MM.1S (cell line): ENCODE results near the gene DENND1A.

Experiments used
- EZH2 ChIP-seq: fragments of 300-600 bp; sonication (generic); optimal IDR thresholded peaks from 2 replicates; pipeline ENCODE3; 2017; ENCODE audit warnings: low read depth, mild to moderate bottlenecking, antibody characterized with exemption, low read length, mixed read lengths
- TF ChIP-seq, protein P1 (sequence below): fragments of 300-600 bp; sonication (generic); IDR thresholded peaks from 2 replicates; pipeline ENCODE4 v1.5.1; 2016; ENCODE audit warnings: antibody characterized with exemption, low read length, mixed read lengths

DNA sequence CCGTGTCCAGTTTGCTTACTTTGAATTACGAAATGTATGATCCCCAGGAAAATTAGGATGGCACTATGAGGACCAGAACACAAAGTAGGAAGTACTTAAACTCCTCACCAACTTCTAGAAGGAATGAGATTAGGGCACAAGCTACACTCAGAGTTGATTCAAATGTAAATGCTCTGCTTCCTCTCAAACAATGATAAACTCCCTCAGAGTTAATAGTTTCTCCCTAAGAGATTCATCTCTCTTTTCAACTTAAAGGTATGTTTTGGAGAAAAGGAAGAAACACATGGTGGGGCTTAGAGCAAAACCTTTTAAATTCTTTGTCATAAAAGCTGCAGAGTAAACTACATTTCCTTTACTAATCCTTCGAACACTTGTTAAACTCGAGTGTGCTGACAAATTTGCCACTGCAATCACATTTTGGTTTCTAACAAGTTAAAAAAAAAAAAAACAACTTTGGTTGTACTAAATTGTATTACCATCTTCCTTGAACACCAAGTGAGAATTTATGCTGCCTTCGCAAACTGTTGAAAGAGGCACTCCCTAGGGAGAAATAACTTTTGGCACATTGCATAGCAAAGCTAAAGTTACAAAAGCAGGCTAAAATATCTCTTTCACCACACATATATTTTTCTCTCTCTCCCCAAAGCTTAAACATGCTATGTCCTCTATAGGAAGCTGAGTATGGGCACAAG is 66.6 kb downstream of the DENND1A start:
- no peak for TF ChIP-seq EZH2
- TF ChIP-seq, protein P1, sequence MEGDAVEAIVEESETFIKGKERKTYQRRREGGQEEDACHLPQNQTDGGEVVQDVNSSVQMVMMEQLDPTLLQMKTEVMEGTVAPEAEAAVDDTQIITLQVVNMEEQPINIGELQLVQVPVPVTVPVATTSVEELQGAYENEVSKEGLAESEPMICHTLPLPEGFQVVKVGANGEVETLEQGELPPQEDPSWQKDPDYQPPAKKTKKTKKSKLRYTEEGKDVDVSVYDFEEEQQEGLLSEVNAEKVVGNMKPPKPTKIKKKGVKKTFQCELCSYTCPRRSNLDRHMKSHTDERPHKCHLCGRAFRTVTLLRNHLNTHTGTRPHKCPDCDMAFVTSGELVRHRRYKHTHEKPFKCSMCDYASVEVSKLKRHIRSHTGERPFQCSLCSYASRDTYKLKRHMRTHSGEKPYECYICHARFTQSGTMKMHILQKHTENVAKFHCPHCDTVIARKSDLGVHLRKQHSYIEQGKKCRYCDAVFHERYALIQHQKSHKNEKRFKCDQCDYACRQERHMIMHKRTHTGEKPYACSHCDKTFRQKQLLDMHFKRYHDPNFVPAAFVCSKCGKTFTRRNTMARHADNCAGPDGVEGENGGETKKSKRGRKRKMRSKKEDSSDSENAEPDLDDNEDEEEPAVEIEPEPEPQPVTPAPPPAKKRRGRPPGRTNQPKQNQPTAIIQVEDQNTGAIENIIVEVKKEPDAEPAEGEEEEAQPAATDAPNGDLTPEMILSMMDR, result no peak
